Trophoblast cell (in vitro differentiated cells and primary cell): ENCODE data around the gene CLEC20A.
"Not testable (repeated sequence)": the region's sequence is repeated elsewhere in the genome, so short reads cannot be mapped to it uniquely, and the experiment has no call there.

Source experiments
- DNase-seq, 2 donors: peaks; one replicate each; pipeline ENCODE4 v3.0.0-alpha.2; 2016
- H2AFZ ChIP-seq: 2 replicates; pipeline ENCODE4 v1.6.1; 2013; ENCODE audit warnings: low read length, moderate library complexity, mild to moderate bottlenecking; ENCODE audit not compliant: insufficient read depth, poor library complexity
- H2AK5ac ChIP-seq: 2 replicates; pipeline ENCODE4 v1.6.1; 2013; ENCODE audit warnings: mild to moderate bottlenecking, low read length
- H2BK120ac ChIP-seq: 2 replicates; pipeline ENCODE4 v1.6.1; 2013; ENCODE audit warnings: low read length, mild to moderate bottlenecking, moderate library complexity; ENCODE audit not compliant: insufficient read depth, poor library complexity
- H2BK12ac ChIP-seq: 2 replicates; pipeline ENCODE4 v1.6.1; 2013; ENCODE audit warnings: mild to moderate bottlenecking, low read length, moderate library complexity
- H2BK5ac ChIP-seq: 2 replicates; pipeline ENCODE4 v1.6.1; 2013; ENCODE audit warnings: low read length, low read depth, moderate library complexity, mild to moderate bottlenecking; ENCODE audit not compliant: poor library complexity
- H3K14ac ChIP-seq: 2 replicates; pipeline ENCODE4 v1.6.1; 2013; ENCODE audit warnings: mild to moderate bottlenecking, low read length
- H3K18ac ChIP-seq: 2 replicates; pipeline ENCODE4 v1.6.1; 2013; ENCODE audit warnings: mild to moderate bottlenecking, low read length
- H3K23ac ChIP-seq: 2 replicates; pipeline ENCODE4 v1.6.1; 2013; ENCODE audit warnings: low read length
- H3K27ac ChIP-seq: 2 replicates; pipeline ENCODE4 v1.5.1; 2013; ENCODE audit warnings: low read depth, mild to moderate bottlenecking, inconsistent platforms, low read length, moderate library complexity
- H3K27me3 ChIP-seq: 2 replicates; pipeline ENCODE4 v1.6.1; 2013; ENCODE audit warnings: inconsistent platforms, mild to moderate bottlenecking, low read length, moderate library complexity; ENCODE audit not compliant: insufficient read depth
- H3K36me3 ChIP-seq, 2 experiments: 1 replicate in 1 of 2; 2 replicates in 1 of 2; pipeline ENCODE4 v1.6.1; 2013; ENCODE audit warnings: low read length in 2 of 2, mild to moderate bottlenecking in 2 of 2, moderate library complexity in 1 of 2; ENCODE audit not compliant: insufficient read depth in 2 of 2, control insufficient read depth in 1 of 2
- H3K4ac ChIP-seq: 2 replicates; pipeline ENCODE4 v1.6.1; 2013; ENCODE audit warnings: low read depth, mild to moderate bottlenecking, low read length, moderate library complexity
- H3K4me1 ChIP-seq, 2 experiments: 1 replicate in 1 of 2; 2 replicates in 1 of 2; pipeline ENCODE4 v1.6.1; 2013; ENCODE audit warnings: low read length in 2 of 2, mild to moderate bottlenecking in 2 of 2, moderate library complexity in 1 of 2; ENCODE audit not compliant: insufficient read depth in 2 of 2, control insufficient read depth in 1 of 2
- H3K4me2 ChIP-seq: 2 replicates; pipeline ENCODE4 v1.6.1; 2013; ENCODE audit warnings: inconsistent platforms, mild to moderate bottlenecking, low read length, moderate library complexity
- H3K4me3 ChIP-seq: 2 replicates; pipeline ENCODE4 v1.5.1; 2013; ENCODE audit warnings: mild to moderate bottlenecking, low read depth, low read length, inconsistent platforms
- H3K79me1 ChIP-seq: one replicate; pipeline ENCODE4 v1.6.1; 2013; ENCODE audit warnings: low read length
- H3K79me2 ChIP-seq: 2 replicates; pipeline ENCODE4 v1.6.1; 2013; ENCODE audit warnings: low read length, mild to moderate bottlenecking; ENCODE audit not compliant: control insufficient read depth, insufficient read depth, poor library complexity
- H3K9ac ChIP-seq: 2 replicates; pipeline ENCODE4 v1.6.1; 2013; ENCODE audit warnings: mild to moderate bottlenecking, low read length
- H3K9me3 ChIP-seq: 2 replicates; pipeline ENCODE4 v1.6.1; 2013; ENCODE audit warnings: low read depth, mild to moderate bottlenecking, control low read depth, inconsistent platforms, low read length; ENCODE audit not compliant: insufficient read depth
- H4K12ac ChIP-seq: 2 replicates; pipeline ENCODE4 v1.6.1; 2013; ENCODE audit warnings: low read depth, mild to moderate bottlenecking, low read length, moderate library complexity
- H4K8ac ChIP-seq: 2 replicates; pipeline ENCODE4 v1.6.1; 2013; ENCODE audit warnings: low read depth, mild to moderate bottlenecking, low read length, moderate library complexity
- H4K91ac ChIP-seq: one replicate; pipeline ENCODE4 v1.6.1; 2013; ENCODE audit warnings: low read depth, mild to moderate bottlenecking, low read length, moderate library complexity
- WGBS: extraction: QIAGEN DNeasy Blood & Tissue Kit; methylation state at CpG from one replicate; pipeline ENCODE4 v1.1.7; 2013; ENCODE audit warnings: missing lambda C conversion rate; ENCODE audit not compliant: insufficient read length, insufficient coverage; ENCODE audit errors: extremely low coverage; 5-methylcytosine and 5-hydroxymethylcytosine counted together

The CLEC20A gene

DNA sequence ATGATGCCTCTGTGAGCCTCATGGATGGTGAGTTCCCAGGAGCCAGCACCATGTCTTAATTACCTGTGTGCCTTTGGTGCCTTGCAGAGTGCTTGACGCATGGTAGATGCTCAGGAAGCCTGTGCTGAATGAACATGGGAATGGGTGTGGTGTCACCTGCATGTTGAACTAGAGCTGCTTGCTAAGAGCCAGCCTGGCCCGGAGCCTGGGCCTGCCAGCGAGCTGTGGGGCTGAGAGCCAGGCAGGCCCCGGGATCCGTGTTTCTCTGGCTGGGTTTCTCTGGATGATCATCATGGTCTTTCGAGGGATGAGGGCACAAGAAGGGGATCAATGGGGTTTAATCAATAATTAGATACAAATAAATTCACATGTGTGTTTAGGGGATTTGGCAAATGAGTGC lies 9.4 kb upstream of the CLEC20A start:
- Histone ChIP-seq H3K9me3 (no peaks in the 10 kb centered on the region), H3K79me1 (no peaks in the 10 kb centered on the region), H3K9ac (no peak overlapping the region), H2AK5ac (no peak overlapping the region), H4K8ac (no peak overlapping the region), H4K91ac (no peak overlapping the region), H2AFZ (no peak overlapping the region), H2BK12ac (no peak overlapping the region), H3K4me1 (peaks cover 2 to 3% of the 10 kb centered on the region in 2 experiments), H3K4me2 (no peak overlapping the region), H2BK120ac (no peak overlapping the region), H4K12ac (no peak overlapping the region), H3K27me3 (no peaks in the 10 kb centered on the region), H3K79me2 (no peaks in the 10 kb centered on the region), H3K23ac (no peak overlapping the region), H3K14ac (no peak overlapping the region), H2BK5ac (no peak overlapping the region), H3K4me3 (no peak overlapping the region), H3K36me3 (no peaks in the 10 kb centered on the region), H3K27ac (no peak overlapping the region), H3K4ac (no peak overlapping the region), H3K18ac (no peak overlapping the region)
- DNase-seq, result no peak
- no CpG with 5 or more reads among the region's 6 CpGs for WGBS

DNA sequence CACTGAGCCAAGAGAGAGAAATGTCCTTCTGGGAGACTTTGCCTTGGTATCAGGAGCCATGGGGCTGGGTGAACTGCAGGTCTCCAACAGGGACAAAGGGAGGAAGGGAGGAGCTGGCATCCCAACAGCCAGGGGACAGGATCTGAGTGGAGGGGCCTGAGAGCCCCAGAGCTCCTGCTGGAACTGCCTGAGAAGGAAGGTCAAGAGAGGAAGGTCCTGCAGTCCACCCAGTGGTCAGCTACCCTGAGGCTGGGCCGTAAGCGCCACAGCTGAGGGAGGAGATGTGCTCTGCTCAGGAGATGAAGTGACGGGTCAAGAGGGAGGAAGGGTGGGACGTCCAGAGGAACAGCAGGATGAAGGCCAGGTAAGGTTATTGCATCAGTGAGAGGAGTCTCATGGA lies 7.5 kb upstream of the CLEC20A start:
- no peak overlapping the region for H3K4me3 ChIP-seq
- H4K12ac ChIP-seq, result no peak overlapping the region
- no peak overlapping the region for H2BK12ac ChIP-seq
- no peaks in the 10 kb centered on the region for H3K79me2 ChIP-seq
- H4K8ac ChIP-seq, result no peak overlapping the region
- H3K4me1 ChIP-seq, result peaks cover 2 to 3% of the 10 kb centered on the region in 2 experiments
- H3K4me2 ChIP-seq, result no peak overlapping the region
- H3K9ac ChIP-seq, result no peak overlapping the region
- H3K4ac ChIP-seq, result no peak overlapping the region
- no peak for DNase-seq
- no peak overlapping the region for H3K23ac ChIP-seq
- no peaks in the 10 kb centered on the region for H3K79me1 ChIP-seq
- no peak overlapping the region for H2AFZ ChIP-seq
- no peak overlapping the region for H2BK120ac ChIP-seq
- H3K36me3 ChIP-seq, result no peaks in the 10 kb centered on the region
- no peak overlapping the region for H3K14ac ChIP-seq
- H3K9me3 ChIP-seq, result no peaks in the 10 kb centered on the region
- H2AK5ac ChIP-seq, result no peak overlapping the region
- H2BK5ac ChIP-seq, result no peak overlapping the region
- no peak overlapping the region for H3K18ac ChIP-seq
- H4K91ac ChIP-seq, result no peak overlapping the region
- no peak overlapping the region for H3K27ac ChIP-seq
- no peaks in the 10 kb centered on the region for H3K27me3 ChIP-seq
- no CpG with 5 or more reads among the region's 4 CpGs for WGBS

DNA sequence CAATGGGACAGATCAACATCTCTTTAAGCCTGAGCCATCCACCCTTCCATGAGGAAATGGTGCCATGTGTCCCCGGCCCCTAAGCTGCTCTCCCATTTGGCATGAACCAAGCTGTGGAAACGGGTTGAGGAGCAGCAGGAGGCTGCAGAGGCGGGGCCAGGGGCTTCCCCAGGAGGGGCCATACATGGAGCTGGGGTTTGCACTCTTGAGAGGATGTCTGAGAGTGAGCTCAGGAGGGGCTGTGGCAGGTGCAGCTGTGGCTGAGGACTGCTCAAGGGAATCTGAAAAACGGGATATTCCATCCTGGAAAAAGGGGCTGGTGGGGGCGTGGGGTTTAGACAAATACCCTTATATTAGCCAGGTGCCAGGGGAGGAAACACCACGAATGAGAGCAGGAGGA lies 7.1 kb upstream of the CLEC20A start:
- H3K4me2 ChIP-seq, result no peak overlapping the region
- no peak overlapping the region for H4K12ac ChIP-seq
- no peak for DNase-seq
- no peaks in the 10 kb centered on the region for H3K36me3 ChIP-seq
- no peak overlapping the region for H2AK5ac ChIP-seq
- no peak overlapping the region for H3K14ac ChIP-seq
- no peaks in the 10 kb centered on the region for H3K79me1 ChIP-seq
- H3K18ac ChIP-seq, result no peak overlapping the region
- WGBS, result no CpG with 5 or more reads among the region's 6 CpGs
- no peaks in the 10 kb centered on the region for H3K79me2 ChIP-seq
- peaks cover 2 to 3% of the 10 kb centered on the region in 2 experiments for H3K4me1 ChIP-seq
- H3K27ac ChIP-seq, result no peak overlapping the region
- H3K9me3 ChIP-seq, result no peaks in the 10 kb centered on the region
- H2BK120ac ChIP-seq, result no peak overlapping the region
- H3K9ac ChIP-seq, result no peak overlapping the region
- no peak overlapping the region for H4K8ac ChIP-seq
- no peak overlapping the region for H3K4ac ChIP-seq
- H3K27me3 ChIP-seq, result no peaks in the 10 kb centered on the region
- no peak overlapping the region for H4K91ac ChIP-seq
- no peak overlapping the region for H3K4me3 ChIP-seq
- H3K23ac ChIP-seq, result no peak overlapping the region
- no peak overlapping the region for H2BK12ac ChIP-seq
- H2BK5ac ChIP-seq, result no peak overlapping the region
- no peak overlapping the region for H2AFZ ChIP-seq

DNA sequence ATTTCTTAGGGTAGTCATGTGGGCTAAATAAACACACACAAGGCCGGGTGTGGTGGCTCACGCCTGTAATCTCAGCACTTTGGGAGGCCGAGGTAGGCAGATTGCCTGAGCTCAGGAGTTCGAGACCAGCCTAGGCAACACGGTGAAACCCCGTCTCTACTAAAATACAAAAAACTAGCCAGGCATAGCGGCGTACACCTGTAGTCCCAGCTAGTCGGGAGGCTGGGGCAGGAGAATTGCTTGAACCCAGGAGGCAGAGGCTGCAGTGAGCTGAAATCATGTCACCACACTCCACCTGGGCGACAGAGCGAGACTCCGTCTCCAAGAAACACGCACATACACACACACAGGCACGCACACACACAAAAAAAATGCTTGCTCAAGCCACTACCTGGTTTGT lies 6.6 kb upstream of the CLEC20A start:
- H3K79me1 ChIP-seq, H3K4me1 ChIP-seq, H3K27ac ChIP-seq, H3K9ac ChIP-seq, H3K4ac ChIP-seq, H2BK5ac ChIP-seq, H2BK12ac ChIP-seq, H3K18ac ChIP-seq, H4K12ac ChIP-seq, H3K14ac ChIP-seq, DNase-seq, H3K9me3 ChIP-seq, H2BK120ac ChIP-seq, H4K91ac ChIP-seq, H3K4me3 ChIP-seq, H3K23ac ChIP-seq, H3K79me2 ChIP-seq, H2AFZ ChIP-seq, H2AK5ac ChIP-seq, H3K27me3 ChIP-seq, H3K4me2 ChIP-seq, H4K8ac ChIP-seq, H3K36me3 ChIP-seq: not testable (repeated sequence)
- WGBS, result no CpG with 5 or more reads among the region's 14 CpGs
